IMR-90 (cell line): ENCODE results near the gene WDR37. TPM values are rescaled to one million over a fixed set of nuclear protein-coding genes. Genes with fewer than 3 reads are reported as not detected.

Experiments used
- ATAC-seq: fragments of 200-7000 bp; cut with Tn5 transposase; 2 replicates; pipeline ENCODE4 v1.9.1; 2020; ENCODE audit warnings: low read depth, mild to moderate bottlenecking, moderate library complexity
- BruUV-seq: library from RNA; stranded (reverse); fragments of 400-500 nt; replicated peaks from 2 replicates; lab custom pipeline; 2021; lab: Mats Ljungman, UMichigan
- CTCF ChIA-PET: fragments of 300-600 bp; formaldehyde crosslinking; extraction: SDS; loops from one replicate; lab custom pipeline; 2021; ENCODE audit warnings: antibody characterized with exemption; lab: Yijun Ruan, JAX
- POLR2A ChIA-PET: fragments of 300-600 bp; sonication (Branson Sonifier 250); formaldehyde crosslinking; loops from one replicate; lab custom pipeline; 2022; ENCODE audit warnings: antibody characterized with exemption; ENCODE audit not compliant: unreplicated experiment; lab: Charles Lee
- DNase-seq: peaks from one replicate; pipeline ENCODE4 v3.0.0; 2013
- H2AFZ ChIP-seq: replicated peaks from 2 replicates; pipeline ENCODE3; 2013; ENCODE audit warnings: low read length, mild to moderate bottlenecking; ENCODE audit not compliant: poor library complexity
- H2AK5ac ChIP-seq: 2 replicates; pipeline ENCODE4 v1.6.1; 2013; ENCODE audit warnings: low read depth, low read length, inconsistent platforms
- H2AK9ac ChIP-seq: replicated peaks from 2 replicates; pipeline ENCODE3; 2013; ENCODE audit warnings: mild to moderate bottlenecking, low read depth, low read length, moderate library complexity; ENCODE audit not compliant: poor library complexity
- H2BK120ac ChIP-seq: 2 replicates; pipeline ENCODE4 v1.6.1; 2013; ENCODE audit warnings: low read depth, low read length, inconsistent platforms
- H2BK15ac ChIP-seq: 3 replicates; pipeline ENCODE4 v1.6.1; 2013; ENCODE audit warnings: low read depth, low read length, inconsistent platforms
- H2BK20ac ChIP-seq: 2 replicates; pipeline ENCODE4 v1.6.1; 2013; ENCODE audit warnings: low read depth, mild to moderate bottlenecking, inconsistent platforms, low read length, moderate library complexity
- H2BK5ac ChIP-seq: 2 replicates; pipeline ENCODE4 v1.6.1; 2013; ENCODE audit warnings: mild to moderate bottlenecking, low read depth, low read length, inconsistent platforms; ENCODE audit not compliant: poor library complexity, severe bottlenecking
- H3K14ac ChIP-seq: replicated peaks from 2 replicates; pipeline ENCODE4 v1.6.1; 2013; ENCODE audit warnings: low read depth, low read length, inconsistent platforms
- H3K18ac ChIP-seq: 2 replicates; pipeline ENCODE4 v1.6.1; 2013; ENCODE audit warnings: low read depth, low read length, control low read depth
- H3K23ac ChIP-seq: 2 replicates; pipeline ENCODE4 v1.6.1; 2013; ENCODE audit warnings: low read depth, low read length, inconsistent platforms
- H3K27ac ChIP-seq: 2 replicates; pipeline ENCODE4 v1.5.1; 2013; ENCODE audit warnings: mild to moderate bottlenecking, control low read depth, low read length; ENCODE audit not compliant: insufficient read depth
- H3K27me3 ChIP-seq: 2 replicates; pipeline ENCODE4 v1.6.1; 2013; ENCODE audit warnings: low read length; ENCODE audit not compliant: control insufficient read depth, insufficient read depth
- H3K36me3 ChIP-seq: 2 replicates; pipeline ENCODE4 v1.6.1; 2013; ENCODE audit warnings: low read length, mixed read lengths; ENCODE audit not compliant: control insufficient read depth, insufficient read depth
- H3K4ac ChIP-seq: 2 replicates; pipeline ENCODE4 v1.6.1; 2013; ENCODE audit warnings: low read depth, low read length, inconsistent platforms
- H3K4me1 ChIP-seq: 2 replicates; pipeline ENCODE4 v1.6.1; 2013; ENCODE audit warnings: low read length, mixed read lengths; ENCODE audit not compliant: control insufficient read depth, insufficient read depth
- H3K4me2 ChIP-seq: 2 replicates; pipeline ENCODE4 v1.6.1; 2013; ENCODE audit warnings: low read depth, mild to moderate bottlenecking, control low read depth, low read length, moderate library complexity
- H3K4me3 ChIP-seq: 2 replicates; pipeline ENCODE4 v1.5.1; 2013; ENCODE audit warnings: low read depth, mild to moderate bottlenecking, control low read depth, low read length, moderate library complexity; ENCODE audit not compliant: insufficient read depth
- H3K56ac ChIP-seq: 2 replicates; pipeline ENCODE4 v1.6.1; 2013; ENCODE audit warnings: low read length, inconsistent platforms; ENCODE audit not compliant: insufficient read depth; ENCODE audit errors: extremely low read depth
- H3K79me1 ChIP-seq, 2 experiments: 2 replicates each; pipeline ENCODE4 v1.6.1; 2013; ENCODE audit warnings: low read length in 2 of 2, inconsistent platforms in 1 of 2, low read depth in 1 of 2
- H3K9ac ChIP-seq: 2 replicates; pipeline ENCODE4 v1.6.1; 2013; ENCODE audit warnings: low read depth, low read length, control low read depth
- H3K9me1 ChIP-seq: 2 replicates; pipeline ENCODE4 v1.6.1; 2013; ENCODE audit warnings: low read length, inconsistent platforms; ENCODE audit not compliant: insufficient read depth
- H3K9me3 ChIP-seq: 2 replicates; pipeline ENCODE4 v1.6.1; 2013; ENCODE audit warnings: low read length; ENCODE audit not compliant: control insufficient read depth, insufficient read depth
- H4K20me1 ChIP-seq: 2 replicates; pipeline ENCODE4 v1.6.1; 2013; ENCODE audit warnings: low read length, inconsistent platforms; ENCODE audit not compliant: insufficient read depth
- H4K5ac ChIP-seq: 2 replicates; pipeline ENCODE4 v1.6.1; 2013; ENCODE audit warnings: mild to moderate bottlenecking, low read depth, low read length, control low read depth
- H4K8ac ChIP-seq, 2 experiments: 2 replicates each; pipeline ENCODE4 v1.6.1; 2013; ENCODE audit warnings: low read depth in 2 of 2, low read length in 2 of 2, control low read depth in 1 of 2, inconsistent platforms in 1 of 2
- H4K91ac ChIP-seq: 2 replicates; pipeline ENCODE4 v1.6.1; 2013; ENCODE audit warnings: low read depth, low read length, inconsistent platforms; ENCODE audit not compliant: insufficient read depth
- BHLHE40 ChIP-seq: fragments of 150-350 bp; IDR thresholded peaks from 2 replicates; pipeline ENCODE4 v1.6.1; 2016; ENCODE audit warnings: mild to moderate bottlenecking, low read depth, low read length
- MAFK ChIP-seq: IDR thresholded peaks from 2 replicates; pipeline ENCODE4 v1.6.1; 2012; ENCODE audit warnings: low read depth, low read length, improper control_type of control experiment
- MAZ ChIP-seq: IDR thresholded peaks from 2 replicates; pipeline ENCODE4 v1.6.1; 2012; ENCODE audit warnings: low read depth, mild to moderate bottlenecking, low read length, improper control_type of control experiment, moderate library complexity, borderline replicate concordance
- WGBS, 2 experiments: methylation state at CpG; one replicate each; pipeline versions ENCODE4 v1.1.5 to v1.1.7; 2013; ENCODE audit warnings: missing lambda C conversion rate in 2 of 2; ENCODE audit not compliant: insufficient read length in 1 of 2; ENCODE audit errors: extremely low coverage in 2 of 2; 5-methylcytosine and 5-hydroxymethylcytosine counted together
- dilution Hi-C: fragments of 300-500 bp; cut with HindIII; formaldehyde crosslinking; loops from one replicate; pipeline ENCODE4 v1.14.3; 2018; ENCODE audit warnings: low sequenced_read_pairs; ENCODE audit not compliant: unreplicated experiment
- in situ Hi-C: fragments of 300-500 bp; cut with MboI; formaldehyde crosslinking; loops from 3 replicates; pipeline ENCODE4 v1.14.3; 2019; ENCODE audit warnings: low sequenced_read_pairs, inconsistent platforms, mixed read lengths
- intact Hi-C: fragments of 100-400 bp; cut with micrococcal nuclease; formaldehyde crosslinking; loops from 2 replicates; pipeline ENCODE4 v1.10.0; 2022
- polyA plus RNA-seq, 3 experiments: library from polyadenylated mRNA; depleted of rRNA; stranded (reverse); fragments of >200 nt; gene quantifications; 2 replicates each; pipeline ENCODE4 v1.2.3, GENCODE V29; 2012; ENCODE audit warnings: low replicate concordance in 1 of 3
- total RNA-seq: library from RNA; depleted of rRNA; stranded (reverse); fragments of >200 nt; gene quantifications from 2 replicates; pipeline ENCODE4 v1.2.3, GENCODE V29; 2012

Gene WDR37
- total and polyA plus RNA-seq, 2 of the 4 experiments (the other 2 are of a cell fraction) = 12.7 to 14.5 TPM

GRCh38 chr10:1169186-1169885 lies 113.2 kb downstream of the WDR37 start:
- H2BK120ac ChIP-seq = no peak overlapping the region
- no peak overlapping the region for H3K4me2 ChIP-seq
- CTCF ChIA-PET = no interaction called here

More at GRCh38 chr10:1169186-1169885, 113.2 kb downstream of the WDR37 start:
- Histone ChIP-seq H3K9ac (no peak overlapping the region), H3K27me3 (no peaks in the 10 kb centered on the region; the same call in 1 of the 2 replicates), H4K20me1 (no peaks in the 10 kb centered on the region), H2AK5ac (no peak overlapping the region), H3K27ac (no peak overlapping the region), H2AK9ac (no peak overlapping the region), H3K18ac (no peak overlapping the region), H3K9me1 (no peaks in the 10 kb centered on the region; the same call in 1 of the 2 replicates), H4K5ac (no peak overlapping the region), H3K9me3 (no peaks in the 10 kb centered on the region), H2BK5ac (no peak overlapping the region), H4K91ac (no peak overlapping the region), H2BK20ac (no peak overlapping the region), H3K36me3 (no peaks in the 10 kb centered on the region), H4K8ac (no peak overlapping the region), H3K4ac (no peak overlapping the region), H3K56ac (no peak overlapping the region), H2AFZ (no peak overlapping the region), H3K23ac (no peak overlapping the region), H3K4me3 (no peak overlapping the region), H3K4me1 (no peaks in the 10 kb centered on the region), H3K14ac (no peak overlapping the region), H3K79me1 (no peaks in the 10 kb centered on the region), H2BK15ac (no peak overlapping the region)
- POLR2A ChIA-PET = no interaction called here
- WGBS, 2 experiments = 100% methylated on average over 1 of the region's 23 CpGs; no CpG with 5 or more reads in 1 of the 2 experiments
- dilution Hi-C loops = no loop called here
- no TSS peak for BruUV-seq
- no peak for DNase-seq
- no peak for ATAC-seq
- intact Hi-C loops = no loop called here
- no peak for TF ChIP-seq MAFK
- no peak for TF ChIP-seq MAZ
- no peak for TF ChIP-seq BHLHE40
- in situ Hi-C loops = no loop called here
